Activated CD4-positive, alpha-beta T cell treated with anti-CD3 and anti-CD28 coated beads, Interleukin-2, Interleukin-4, amounts not matched to agents 100 ng/mL and 50 ng/mL, durations not matched to agents 16 hours and 8 hours (primary cell): ENCODE measurements around the gene PITPNC1.
"Not testable (repeated sequence)": the region's sequence is repeated elsewhere in the genome, so short reads cannot be mapped to it uniquely, and the experiment has no call there.

ENCODE experiments used
- DNase-seq: peaks from one replicate; pipeline ENCODE4 v3.0.0-alpha.2; 2020; ENCODE audit warnings: low spot score

Gene PITPNC1

DNA sequence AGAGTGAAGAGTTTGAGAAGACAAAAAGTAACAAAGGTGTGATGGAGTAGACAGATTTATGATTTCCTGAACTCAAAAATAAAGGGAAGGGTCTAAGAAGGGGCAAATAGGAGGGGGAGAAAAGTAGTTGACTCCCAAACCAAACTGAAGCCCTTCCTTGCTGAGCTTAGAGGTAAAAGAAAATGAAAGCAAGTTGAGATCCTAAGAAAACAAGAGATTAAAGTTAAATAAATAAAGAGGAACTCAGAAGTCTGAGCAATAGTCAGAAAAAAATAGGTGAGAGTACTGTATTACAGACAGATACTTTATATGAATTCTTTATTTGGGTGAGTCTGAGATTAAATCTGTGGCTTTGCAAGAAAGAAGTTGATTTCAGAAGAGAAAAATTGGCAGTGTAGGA, 7.4 kb upstream of the PITPNC1 start:
- DNase-seq, result no peak

DNA sequence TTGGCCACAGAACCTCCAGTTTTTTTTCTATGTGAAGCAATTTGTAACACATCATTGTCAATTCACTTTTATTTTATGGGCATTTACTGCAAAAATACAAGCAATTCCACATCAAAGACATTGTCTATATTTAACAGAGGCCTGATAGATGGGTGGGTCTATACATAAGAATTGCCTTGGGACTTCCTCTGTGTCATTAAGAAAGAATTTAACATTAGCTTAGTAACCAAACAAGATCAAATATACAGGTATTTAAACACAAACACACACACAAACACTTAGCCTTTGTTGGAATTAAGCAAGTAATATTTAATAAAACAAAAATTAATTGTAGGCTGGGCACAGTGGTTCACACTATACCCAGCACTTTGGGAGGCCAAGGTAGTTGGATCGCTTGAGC, 4.3 kb upstream of the PITPNC1 start:
- DNase-seq, result no peak

DNA sequence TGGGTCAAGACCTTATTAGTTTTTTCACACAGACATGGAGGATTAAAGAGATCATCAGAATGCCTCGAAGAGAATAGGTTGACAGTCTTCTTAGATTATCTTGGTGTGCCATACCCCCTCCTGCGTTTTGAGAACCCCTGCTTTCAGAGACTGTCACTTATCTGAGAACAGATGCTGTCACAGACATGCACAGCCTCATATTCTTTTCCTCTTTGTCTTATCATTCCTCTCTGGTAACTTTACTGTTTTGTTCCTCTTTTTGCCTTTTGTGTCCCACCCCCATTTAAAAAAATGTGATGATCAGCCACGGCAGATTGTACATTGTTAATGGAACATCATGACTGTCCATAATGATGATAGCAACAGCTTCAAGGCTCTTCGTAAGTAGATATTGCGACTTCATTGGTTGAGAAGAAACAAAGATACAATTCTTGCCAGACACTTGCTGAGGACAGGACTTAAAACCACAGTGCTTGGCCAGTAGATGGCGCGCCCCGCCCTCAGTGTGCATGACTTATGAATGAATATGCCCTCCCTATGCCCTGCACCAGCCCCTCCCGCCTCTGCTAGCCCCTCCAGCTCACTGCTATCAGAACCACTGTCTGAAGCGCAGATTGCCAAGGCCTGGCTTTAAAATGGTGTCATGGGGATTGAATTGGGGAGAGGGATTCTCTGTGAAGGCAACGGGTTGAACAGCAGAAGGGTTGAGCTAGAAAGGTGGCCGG, 2.6 kb upstream of the PITPNC1 start:
- peak; percentile 88 for DNase-seq

DNA sequence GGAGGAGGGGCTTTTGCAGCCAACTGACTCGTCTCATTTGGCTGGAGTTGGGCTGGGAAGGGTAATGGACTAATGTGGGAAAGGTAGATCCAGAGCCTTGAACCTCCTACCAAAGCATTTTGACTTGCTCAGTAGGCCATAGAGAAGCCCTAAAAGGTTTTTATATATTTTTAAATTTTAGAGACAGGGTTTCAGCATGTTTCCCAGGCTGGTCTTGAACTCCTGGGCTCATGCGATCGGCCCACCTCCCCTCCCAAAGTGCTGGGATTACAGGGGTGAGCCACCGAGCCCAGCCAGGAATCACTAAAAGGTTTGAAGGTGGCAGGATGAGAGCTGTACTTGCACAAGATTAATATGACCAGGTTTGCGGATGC, 2.0 kb upstream of the PITPNC1 start:
- DNase-seq, result no peak

DNA sequence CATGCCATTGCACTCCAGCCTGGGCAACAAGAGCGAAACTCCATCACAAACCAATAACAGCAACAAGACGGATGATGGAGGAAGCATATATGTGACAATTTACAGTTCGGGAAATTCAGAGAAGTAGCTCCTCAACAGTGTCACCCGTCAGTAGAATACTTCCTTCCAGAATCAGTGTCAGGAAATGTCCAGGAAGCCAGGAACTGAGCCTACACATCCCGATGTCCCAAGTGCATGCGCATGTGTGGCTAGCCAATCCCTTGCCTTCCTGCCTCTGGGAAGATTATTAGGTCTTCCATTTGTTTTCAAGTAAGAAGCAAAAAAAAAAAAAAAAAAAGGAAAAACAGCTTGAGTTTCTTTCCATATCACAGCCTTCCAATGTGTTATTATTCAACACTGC, 1.4 kb upstream of the PITPNC1 start:
- no peak for DNase-seq

DNA sequence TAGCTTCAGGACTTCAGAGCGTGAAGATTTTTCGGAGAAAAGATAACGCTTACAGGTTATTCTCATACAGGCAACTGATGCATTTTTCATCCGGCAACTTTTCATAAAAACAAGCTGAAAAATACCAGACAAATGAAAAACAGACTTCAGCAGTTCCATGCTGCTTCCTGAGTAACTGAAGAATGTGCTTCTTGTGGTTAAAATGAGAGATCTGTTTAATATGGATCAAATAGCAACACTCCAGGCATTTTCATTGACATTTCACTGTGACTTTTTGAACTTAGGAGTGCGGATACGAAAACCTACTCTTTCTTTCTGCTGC, 705 bp upstream of the PITPNC1 start:
- DNase-seq, result no peak

DNA sequence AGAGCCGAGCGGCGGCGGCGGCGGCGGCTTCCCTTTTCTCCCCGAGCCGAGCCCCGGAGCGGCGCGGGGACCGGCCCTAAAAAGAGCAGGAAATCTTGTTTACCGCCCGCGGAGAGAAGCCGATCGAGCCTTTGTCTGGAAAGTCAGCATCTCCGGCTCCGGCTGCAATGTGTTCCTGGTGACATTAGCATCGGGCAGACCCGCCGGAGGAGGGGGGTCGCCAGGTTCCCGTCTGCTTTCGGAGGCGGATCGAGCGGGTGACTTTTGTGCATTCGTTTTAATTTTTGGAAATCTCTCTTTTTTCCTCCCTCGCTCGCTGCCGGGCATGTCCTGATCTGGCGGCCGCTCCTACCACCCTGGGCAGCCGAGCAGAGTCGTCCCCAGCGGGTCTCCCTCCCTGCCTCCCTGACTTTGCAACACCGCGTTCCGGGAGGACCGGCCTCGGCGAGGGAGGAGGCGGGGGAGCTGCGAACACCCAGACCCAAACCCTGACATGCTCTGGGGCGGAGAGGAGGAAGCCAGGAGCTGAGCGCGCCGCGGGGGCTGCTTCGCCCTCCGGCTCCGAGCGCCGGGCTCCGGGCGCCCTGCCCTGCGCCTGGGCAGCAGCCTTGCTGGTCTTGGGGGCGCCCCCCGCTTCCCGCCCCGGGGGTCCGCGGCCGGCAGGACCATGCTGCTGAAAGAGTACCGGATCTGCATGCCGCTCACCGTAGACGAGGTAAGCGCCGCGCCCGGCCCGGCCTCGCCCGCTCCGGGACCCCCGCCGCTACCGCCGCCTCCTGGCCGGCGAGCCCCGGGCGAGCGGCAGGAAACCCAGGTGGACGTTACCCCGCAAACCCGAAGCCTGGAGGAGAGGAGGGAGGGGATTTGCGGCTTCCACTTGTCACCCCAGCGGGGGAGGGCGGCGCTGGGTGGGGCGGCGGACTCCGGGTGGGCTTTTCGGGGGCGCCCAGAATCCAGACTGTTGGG, 690 bp downstream of the PITPNC1 start:
- DNase-seq, result peak; percentile 59

DNA sequence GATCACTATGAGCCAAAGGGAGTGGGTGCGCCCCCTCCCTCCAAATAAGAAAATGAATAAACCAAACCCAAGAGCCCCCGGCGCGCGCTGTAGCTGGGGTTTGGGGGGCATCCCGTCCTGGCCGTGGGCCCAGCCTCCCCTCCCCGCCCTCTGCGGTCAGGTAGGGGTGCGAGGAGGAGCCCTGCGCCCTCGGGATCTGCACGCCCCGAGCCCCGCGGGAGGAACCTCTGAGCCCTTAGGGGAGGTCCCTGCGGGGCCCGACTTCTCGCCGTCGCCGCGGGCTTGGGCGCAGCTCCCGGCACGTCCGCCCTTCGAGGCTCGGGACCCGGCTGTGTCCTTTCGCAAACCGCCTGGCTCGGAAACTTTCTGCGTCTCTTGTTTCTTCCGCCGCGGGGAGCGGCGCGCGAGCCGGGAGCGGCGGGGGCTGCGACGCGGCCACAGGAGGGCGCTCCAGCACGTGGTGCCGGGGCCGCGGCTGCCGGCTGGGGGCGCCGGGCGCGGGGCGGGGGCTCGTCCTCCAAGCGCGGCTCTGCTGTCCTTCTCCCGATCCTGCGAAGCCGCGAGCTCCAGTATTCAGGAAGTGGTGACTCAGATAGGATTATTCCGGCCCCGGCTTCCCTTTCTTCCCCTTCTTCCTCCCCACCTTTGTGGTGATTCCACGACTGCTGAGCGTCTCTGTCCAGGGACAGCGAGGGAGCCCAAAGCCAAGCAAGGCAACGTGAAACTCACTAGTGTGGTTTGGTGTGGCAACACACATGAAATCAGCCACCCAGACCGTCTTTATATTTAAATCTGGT, 1.6 kb downstream of the PITPNC1 start:
- peak; percentile 78 for DNase-seq

DNA sequence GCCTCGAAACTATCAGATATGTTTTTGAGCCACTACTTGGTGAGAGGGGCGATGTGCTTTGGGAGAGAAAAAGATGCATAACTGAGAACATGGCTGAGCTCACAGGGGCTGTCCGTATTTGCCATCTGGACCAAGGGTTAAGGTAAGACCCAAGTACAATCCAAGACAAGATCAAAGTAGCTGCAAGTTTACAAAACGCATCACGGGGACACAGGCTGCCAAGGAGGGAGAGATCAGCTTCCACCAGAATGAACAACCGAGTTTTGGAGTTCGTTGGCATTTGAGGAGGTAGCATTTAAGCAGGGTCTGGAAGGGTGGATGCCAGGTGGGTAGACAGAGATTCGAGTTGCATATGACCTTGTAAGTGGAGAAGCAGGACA, 2.2 kb downstream of the PITPNC1 start:
- no peak for DNase-seq

DNA sequence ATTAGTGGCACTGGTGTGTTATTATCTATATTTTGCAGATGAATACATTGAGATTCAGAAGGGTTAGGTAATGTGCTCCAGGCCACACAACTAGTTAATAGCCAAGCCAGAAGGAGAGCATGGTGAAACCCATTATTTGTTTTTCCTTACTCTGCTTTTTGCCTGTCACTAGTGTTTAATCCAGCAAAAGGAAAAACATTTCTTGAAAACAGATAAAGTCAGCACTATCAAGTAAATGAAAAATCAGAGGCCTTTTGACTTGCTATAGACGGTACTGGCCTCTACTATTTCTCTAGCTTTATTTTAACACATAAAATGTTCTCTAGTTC, 4.8 kb downstream of the PITPNC1 start:
- DNase-seq, result no peak

DNA sequence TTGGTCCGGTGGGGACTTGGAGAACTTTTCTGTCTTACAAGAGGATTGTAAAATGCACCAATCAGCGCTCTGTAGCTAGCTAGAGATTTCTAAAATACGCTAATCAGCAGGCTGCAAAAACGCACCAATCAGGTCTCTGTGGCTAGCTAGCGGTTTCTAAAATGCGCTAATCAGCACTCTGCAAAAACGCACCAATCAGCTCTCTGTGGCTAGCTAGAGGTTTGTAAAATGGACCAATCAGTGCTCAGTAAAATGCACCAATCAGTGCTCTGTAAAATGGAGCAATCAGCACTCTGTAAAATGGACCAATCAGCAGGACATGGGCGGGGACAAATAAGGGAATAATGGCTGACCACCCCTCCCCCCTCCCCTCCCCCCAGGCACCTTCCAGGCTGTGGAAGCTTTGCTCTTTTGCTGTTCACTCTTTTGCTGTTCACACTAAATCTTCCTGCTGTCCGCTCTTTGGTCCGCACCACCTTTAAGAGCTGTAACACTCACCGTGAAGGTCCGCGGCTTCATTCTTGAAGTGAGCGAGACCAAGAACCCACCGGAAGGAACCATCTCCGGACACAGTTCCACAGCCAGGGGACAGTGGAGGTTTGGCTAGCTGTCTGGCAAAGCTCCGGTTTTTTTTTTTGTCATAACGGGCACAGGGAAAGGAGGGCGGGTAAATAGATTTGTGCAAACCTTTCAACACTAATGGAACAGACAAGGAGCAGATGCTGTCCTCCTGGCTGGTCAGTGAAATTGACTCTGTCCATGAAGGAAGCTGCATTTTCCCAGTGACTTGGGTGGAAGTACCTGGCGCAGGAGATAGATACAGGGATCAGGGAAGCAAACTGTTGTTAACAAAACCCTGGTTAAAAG, 8.3 kb downstream of the PITPNC1 start:
- no peak for DNase-seq

DNA sequence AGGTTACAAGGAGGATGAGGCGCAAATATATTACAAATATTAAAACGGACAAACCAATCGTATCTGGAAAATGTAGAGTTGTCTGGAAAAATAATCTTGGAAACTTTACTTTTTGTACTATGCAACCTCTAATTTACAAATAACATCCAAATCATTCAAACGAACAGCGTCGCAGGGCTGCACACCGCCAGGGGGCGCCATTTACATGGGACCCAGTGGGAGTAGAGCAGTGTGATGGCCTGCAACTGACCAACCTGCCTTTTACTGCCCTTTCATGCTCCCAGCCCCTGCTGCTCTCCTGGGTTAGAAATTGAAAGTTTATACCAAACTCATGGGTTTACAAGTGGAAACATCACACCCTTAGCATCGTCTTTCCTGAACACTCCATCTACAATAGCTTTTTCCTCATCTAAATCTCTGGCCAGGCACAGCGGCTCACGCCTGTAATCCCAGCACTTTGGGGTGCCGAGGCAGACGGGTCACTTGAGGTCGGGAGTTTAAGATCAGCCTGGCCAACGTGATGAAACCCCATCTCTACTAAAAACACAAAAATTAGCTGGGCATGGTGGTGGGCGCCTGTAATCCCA, 10.0 kb downstream of the PITPNC1 start:
- peak; percentile 72 for DNase-seq

DNA sequence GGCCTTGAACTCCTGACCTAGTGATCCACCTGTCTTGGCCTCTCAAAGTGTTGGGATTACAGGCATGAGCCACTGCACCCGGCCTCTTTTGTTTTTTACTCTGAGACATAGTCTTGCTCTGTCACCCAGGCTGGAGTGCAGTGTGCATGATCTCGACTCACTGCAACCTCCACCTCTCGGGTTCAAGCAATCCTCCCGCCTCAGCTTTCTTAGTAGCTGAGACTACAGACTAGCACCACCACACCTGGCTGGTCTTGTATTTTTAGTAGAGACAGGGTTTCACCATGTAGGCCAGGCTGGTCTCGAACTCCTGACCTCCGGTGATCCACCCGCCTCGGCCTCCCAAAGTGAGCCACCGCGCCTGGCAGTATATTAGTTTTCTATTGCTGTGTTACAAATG, 11.5 kb downstream of the PITPNC1 start:
- DNase-seq, result not testable (repeated sequence)

DNA sequence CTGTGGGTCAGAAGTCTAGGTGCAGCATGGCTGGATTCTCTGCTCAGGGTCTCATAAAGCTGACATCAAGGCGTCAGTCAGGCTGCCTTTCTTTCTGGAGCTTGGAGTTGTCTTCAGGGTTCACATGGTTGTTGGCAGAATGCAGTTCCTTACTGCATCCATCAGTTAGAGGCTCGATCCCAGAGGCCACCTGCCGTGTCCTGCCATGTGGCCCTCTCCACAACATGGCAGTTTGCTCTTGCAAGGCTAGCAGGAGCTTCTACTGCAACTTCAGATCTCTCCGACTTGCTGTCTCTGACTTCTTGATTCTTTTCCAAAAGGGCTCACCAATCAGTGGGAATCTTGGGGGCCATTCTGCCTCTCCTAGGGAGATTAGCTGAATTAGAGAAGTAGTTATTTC, 11.9 kb downstream of the PITPNC1 start:
- DNase-seq, result no peak

DNA sequence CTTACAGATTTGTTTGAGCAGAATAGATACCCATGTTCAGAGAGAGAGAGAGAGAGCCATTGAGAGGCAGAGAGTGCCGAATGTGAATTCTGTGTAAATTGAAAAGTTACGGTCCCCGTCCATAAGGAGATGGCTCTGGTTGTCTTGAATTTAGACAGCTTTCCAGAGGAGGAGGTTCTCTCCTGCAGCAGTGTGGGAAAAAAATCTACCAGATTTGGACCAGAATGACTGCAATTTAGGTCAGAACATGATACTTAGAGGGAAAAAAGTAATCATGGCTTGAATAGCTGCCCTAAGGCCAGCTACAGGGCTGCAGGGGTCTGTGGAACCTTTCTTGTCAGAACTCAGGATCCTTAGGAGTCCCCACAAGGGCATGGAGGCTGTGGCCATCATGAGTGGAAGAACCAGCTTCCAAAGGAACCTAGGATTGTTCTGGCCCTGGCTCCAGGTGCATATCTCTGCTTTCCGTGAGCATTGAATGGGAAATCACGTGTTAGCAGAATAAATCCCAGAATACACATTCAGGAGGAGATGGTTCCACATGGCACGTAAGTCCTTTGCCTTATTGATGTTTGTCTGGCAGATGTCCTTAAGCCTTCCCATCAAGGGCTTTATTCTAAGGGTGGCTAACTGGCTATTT, 13.0 kb downstream of the PITPNC1 start:
- no peak for DNase-seq

DNA sequence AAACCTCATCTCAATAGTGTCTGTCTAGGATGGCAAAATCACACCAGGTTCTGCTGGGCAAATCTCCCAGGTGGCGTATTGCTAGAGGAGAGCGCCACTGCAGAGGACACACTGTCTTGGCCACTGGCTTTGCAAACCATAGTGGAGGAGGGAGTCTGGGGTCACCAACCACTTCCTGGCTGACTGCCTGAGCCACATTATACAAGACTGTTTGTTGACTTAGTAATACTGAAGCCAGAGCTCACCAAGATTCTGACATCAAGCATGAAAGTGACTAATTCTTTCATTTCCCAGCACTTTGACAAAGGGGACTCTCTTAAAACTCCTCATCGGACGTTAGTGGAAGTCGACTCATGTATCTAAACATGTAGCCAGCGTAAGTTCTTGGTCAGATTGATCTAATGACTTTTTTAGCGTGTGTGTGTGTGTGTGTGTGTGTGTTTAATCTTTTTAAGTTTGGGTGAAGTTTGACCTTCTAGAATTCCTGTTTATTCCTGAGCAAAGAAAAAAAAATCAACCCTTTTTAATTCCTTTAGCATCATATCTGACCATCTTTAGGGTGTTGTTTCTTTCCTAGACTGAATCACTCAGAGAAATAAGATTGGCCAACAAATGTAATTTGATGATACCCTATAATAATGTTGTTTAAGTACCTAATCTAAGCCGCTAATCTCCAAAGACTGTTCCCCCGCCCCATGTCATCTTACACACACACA, 13.7 kb downstream of the PITPNC1 start:
- DNase-seq, result peak; percentile 93

DNA sequence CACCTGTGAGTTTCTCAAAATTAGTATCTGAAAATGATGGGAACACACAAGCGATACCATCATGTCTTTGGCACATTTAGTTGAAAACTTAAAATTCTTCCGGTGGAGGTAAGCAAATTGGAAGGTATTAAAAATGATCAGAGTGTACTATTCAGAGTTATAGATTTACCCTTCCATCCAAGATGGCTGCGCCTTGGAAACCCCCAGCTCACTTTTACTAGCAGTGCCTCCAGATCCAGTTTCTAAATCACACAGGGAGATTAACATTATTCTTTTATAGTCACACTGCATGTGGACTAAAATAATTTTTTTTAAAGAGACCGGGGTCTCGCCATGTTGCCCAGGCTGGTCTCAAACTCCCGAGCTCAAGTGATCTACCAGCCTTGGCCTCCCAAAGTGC, 15.0 kb downstream of the PITPNC1 start:
- DNase-seq, result no peak

DNA sequence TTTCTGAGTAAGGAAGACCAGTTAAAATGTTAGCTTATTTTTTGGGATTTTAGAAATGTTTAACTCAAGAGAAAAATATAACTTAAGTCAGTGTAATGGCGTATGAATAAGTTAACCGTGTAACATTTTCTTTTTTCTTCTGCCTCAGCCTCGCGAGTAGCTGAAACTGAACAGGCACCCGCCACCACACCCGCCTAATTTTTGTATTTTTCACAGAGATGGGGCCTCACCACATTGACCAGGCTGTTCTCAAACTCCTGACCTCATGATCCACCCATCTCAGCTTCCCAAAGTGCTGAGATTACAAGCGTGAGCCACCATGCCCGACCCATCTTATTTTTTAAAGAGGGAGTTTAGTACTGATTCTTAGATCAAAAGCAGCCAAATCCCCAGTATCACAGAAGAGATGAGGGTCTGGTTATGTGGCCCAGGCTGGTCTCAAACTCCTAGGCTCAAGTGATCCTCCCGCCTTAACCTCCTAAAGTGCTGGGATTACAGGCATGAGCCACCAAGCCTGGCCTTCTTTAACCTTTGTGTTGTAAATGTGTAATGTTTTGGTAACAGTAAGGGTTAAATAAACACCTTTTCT, 16.8 kb downstream of the PITPNC1 start:
- DNase-seq, result no peak

DNA sequence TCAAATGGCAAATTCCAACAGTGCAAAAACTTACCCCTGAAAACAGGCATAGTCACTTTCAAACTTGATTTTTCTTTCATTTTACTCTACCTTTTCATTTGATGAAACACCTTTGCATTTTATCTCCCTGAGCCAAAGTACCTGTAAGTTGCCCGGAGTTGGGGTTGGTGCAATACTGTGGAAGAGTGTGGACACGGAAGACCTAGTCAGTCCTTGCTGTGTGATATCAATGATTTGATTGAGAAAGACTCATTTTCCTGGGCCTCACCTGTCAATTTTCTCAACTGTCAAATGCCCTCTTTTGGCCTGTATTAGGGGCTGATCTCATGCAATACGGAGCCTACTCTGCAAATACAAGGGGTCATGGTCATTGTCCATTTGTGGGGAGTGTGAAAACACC, 22.6 kb downstream of the PITPNC1 start:
- no peak for DNase-seq

DNA sequence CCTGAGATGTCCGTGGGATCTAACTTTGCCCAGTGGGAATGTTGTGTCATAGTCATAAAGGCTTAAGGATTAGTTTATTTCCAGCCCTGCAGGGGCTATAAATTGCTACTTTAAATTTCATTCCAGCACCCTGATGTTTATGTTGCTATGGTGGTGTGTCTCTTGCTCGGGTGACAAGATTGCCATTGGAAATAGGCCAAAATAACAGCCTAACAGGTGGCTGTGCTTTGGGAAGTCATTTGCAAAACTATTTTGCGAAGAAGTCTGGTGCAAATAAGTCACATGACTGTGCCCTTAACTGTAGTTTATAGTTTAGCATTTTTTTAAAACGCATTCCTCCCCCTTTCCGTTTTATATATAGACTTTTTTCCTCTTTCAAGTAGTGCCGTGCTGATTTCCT, 23.1 kb downstream of the PITPNC1 start:
- no peak for DNase-seq
